ENCODE results near the gene TRIM4.
A peak's percentile ranks its signal among the peaks of the same experiment; 100 is the strongest.
"Not testable (repeated sequence)": the region's sequence is repeated elsewhere in the genome, so short reads cannot be mapped to it uniquely, and the experiment has no call there.

TRIM4 gene
- total RNA-seq = 49.9 reads per million, percentile 68 among the genes with 10 or more reads in this experiment

- peak; percentile 81 for DNase-seq
Measured at GRCh38 chr7:99918959-99919813, at the start of gene TRIM4. TRIM4 (minus strand) TSS chr7:99919530; CDS start chr7:99919401, 129 bp downstream.

GRCh38 chr7:99958564-99959227 is 39.4 kb upstream of the TRIM4 start:
- no peak for DNase-seq

GRCh38 chr7:99955247-99955646 is 35.9 kb upstream of the TRIM4 start:
- no peak for DNase-seq

- DNase-seq = not testable (repeated sequence)
Measured at GRCh38 chr7:99954643-99955042, 35.3 kb upstream of the TRIM4 start.

GRCh38 chr7:99953649-99954048 is 34.3 kb upstream of the TRIM4 start:
- DNase-seq = no peak

GRCh38 chr7:99952649-99953048 is 33.3 kb upstream of the TRIM4 start:
- DNase-seq = not testable (repeated sequence)

- DNase-seq = not testable (repeated sequence)
Measured at GRCh38 chr7:99950819-99951218, 31.5 kb upstream of the TRIM4 start.

- DNase-seq = no peak
Measured at GRCh38 chr7:99949645-99950228, 30.4 kb upstream of the TRIM4 start.

GRCh38 chr7:99947608-99948007 is 28.3 kb upstream of the TRIM4 start:
- DNase-seq = no peak

- no peak for DNase-seq
Measured at GRCh38 chr7:99944497-99945070, 25.3 kb upstream of the TRIM4 start.

- DNase-seq = no peak
Measured at GRCh38 chr7:99943641-99944496, 24.5 kb upstream of the TRIM4 start.

- DNase-seq = no peak
Measured at GRCh38 chr7:99938296-99938695, 19.0 kb upstream of the TRIM4 start.

- DNase-seq = not testable (repeated sequence)
Measured at GRCh38 chr7:99935009-99935408, 15.7 kb upstream of the TRIM4 start.

GRCh38 chr7:99930376-99930775 is 11.0 kb upstream of the TRIM4 start:
- DNase-seq = no peak

- no peak for DNase-seq
Measured at GRCh38 chr7:99929730-99930053, 10.4 kb upstream of the TRIM4 start.

- DNase-seq = peak; percentile 26
Measured at GRCh38 chr7:99928994-99929729, 9.8 kb upstream of the TRIM4 start, which contains the start of gene GJC3. GJC3 (minus strand) TSS chr7:99929620; CDS start chr7:99929620, 0 bp downstream.

- no peak for DNase-seq
Measured at GRCh38 chr7:99928188-99928587, 8.9 kb upstream of the TRIM4 start.

- no peak for DNase-seq
Measured at GRCh38 chr7:99927536-99927935, 8.2 kb upstream of the TRIM4 start.

GRCh38 chr7:99926321-99926720 is 7.0 kb upstream of the TRIM4 start:
- DNase-seq = no peak

- no peak for DNase-seq
Measured at GRCh38 chr7:99923200-99923599, 3.9 kb upstream of the TRIM4 start.

- no peak for DNase-seq
Measured at GRCh38 chr7:99920149-99920548, 819 bp upstream of the TRIM4 start.

- no peak for DNase-seq
Measured at GRCh38 chr7:99919814-99920112, 433 bp upstream of the TRIM4 start.
